Stimulated activated CD8-positive, alpha-beta memory T cell treated with anti-CD3 and anti-CD28 coated beads, Interleukin-12 subunit alpha, Interleukin-12 subunit beta, amount 100 ng/mL, for 24 hours (primary cell): ENCODE results near the gene SNTA1.
"Not testable (repeated sequence)": the region's sequence is repeated elsewhere in the genome, so short reads cannot be mapped to it uniquely, and the experiment has no call there.

ENCODE experiments used
- DNase-seq: peaks from one replicate; pipeline ENCODE4 v3.0.0-alpha.2; 2020; ENCODE audit errors: extremely low read depth

SNTA1 gene

DNA sequence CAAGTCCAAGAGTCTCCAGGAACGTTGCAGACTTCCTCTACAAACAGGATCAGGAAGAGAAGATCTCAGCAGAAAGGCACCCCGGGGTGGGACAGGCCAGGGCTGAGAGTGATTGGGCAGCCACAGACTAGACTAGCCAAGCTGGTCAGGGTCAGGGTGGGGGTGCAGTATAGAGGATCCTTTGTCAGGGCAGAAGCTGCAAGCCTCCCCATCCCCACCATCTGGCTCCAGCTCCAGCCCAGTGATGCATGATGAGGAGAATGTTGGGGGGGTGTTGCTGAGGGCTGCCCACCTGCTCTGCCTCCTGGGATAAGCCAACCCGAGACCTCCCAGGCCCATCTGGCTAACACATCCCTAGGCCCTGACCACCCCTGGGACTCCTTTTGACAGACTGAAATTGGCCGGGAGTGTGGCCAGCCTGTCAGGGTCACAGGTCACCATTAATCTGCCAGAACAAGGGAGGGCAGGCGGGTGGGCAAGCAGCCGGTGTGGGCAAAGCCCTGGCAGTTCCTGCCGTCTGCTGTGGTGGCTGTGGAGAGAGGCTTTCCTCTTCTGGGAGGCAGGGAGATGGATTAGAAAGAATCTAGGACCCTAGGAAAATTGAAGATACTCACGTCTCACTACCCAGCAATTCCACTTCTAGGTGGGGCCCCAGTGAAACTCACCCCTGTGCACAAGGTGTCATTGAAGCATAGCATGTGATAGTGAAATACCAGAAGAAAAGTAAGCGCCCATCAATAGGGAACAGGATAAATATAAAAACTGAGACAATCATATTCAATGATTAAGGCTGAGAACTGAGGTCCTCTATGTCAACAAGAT lies 22.1 kb upstream of the SNTA1 start:
- DNase-seq, result no peak

- not testable (repeated sequence) for DNase-seq
Measured at GRCh38 chr20:33464759-33465158, 21.2 kb upstream of the SNTA1 start.

- DNase-seq, result no peak
Measured at GRCh38 chr20:33463332-33464101, 20.0 kb upstream of the SNTA1 start.

DNA sequence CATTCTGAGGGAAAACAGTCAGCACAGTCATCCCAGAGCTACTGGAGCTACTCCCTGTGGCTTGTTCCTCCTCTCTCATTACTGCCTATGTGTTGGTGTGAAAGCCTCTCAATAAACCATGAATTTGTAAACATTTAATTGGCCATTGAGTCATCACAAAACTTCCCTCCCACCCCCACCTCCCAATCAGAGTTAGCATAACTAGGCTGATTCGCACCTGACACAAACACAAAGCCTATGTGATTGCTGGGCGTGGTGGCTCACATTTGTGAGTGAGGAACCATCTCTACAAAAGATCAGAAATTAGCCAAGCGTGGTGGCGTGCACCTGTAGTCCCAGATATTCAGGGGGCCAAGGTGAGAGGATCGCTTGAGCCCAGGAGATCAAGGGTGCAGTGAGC lies 17.1 kb upstream of the SNTA1 start:
- DNase-seq, result no peak

- DNase-seq, result no peak
Measured at GRCh38 chr20:33459599-33459998, 16.0 kb upstream of the SNTA1 start.

DNA sequence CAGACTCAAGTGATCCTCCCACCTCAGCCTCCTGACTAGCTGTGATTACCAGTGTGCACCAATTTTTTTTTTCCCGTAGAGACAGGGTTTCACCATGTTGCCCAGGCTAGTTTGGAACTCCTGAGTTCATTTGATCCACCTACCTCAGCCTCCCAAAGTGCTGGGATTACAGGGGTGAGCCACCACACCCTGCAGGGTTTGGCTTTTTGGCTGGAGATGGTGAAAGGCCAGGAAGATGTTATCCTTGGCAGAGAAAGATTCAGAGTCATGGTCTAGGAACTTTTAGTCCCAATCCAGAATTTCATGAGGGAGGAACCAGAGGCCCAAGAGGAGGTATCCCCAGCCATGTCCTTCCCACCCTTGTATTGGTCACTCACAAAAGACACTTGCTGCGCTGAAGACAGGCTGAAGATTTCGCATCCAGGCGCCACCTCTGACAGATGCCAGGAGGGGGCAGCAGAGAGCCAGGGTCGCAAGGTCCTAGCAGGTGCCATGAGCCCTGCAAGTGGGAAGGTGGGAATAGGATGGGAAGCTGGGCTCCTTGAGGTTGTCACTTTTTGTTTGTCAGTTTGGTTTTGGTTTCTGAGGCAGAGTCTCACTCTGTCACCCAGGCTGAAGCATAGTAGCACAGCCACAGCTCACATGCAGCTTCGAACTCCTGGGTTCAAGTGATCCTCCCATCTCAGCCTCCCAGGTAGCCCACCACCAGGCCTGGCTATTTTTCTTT lies 13.5 kb upstream of the SNTA1 start:
- DNase-seq, result peak; percentile 31

DNA sequence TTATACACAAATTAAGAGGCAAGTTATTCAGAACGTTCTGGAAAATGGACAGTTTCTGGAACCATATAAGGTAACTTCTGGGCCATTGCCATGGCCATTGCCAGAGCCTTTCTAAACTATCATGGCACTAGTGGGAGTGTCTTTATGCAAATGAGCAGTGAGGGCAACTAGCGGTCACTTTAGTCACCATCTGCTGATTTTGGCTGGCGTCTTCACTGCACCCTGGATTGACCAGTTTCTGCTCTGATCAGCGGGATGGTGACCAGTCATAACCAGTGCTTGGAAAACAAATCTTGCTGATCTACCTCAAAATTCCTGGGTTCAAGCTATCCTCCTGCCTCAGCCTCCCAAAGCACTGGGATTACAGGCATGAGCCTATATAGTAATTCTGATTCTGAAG lies 7.3 kb upstream of the SNTA1 start:
- DNase-seq, result no peak

DNA sequence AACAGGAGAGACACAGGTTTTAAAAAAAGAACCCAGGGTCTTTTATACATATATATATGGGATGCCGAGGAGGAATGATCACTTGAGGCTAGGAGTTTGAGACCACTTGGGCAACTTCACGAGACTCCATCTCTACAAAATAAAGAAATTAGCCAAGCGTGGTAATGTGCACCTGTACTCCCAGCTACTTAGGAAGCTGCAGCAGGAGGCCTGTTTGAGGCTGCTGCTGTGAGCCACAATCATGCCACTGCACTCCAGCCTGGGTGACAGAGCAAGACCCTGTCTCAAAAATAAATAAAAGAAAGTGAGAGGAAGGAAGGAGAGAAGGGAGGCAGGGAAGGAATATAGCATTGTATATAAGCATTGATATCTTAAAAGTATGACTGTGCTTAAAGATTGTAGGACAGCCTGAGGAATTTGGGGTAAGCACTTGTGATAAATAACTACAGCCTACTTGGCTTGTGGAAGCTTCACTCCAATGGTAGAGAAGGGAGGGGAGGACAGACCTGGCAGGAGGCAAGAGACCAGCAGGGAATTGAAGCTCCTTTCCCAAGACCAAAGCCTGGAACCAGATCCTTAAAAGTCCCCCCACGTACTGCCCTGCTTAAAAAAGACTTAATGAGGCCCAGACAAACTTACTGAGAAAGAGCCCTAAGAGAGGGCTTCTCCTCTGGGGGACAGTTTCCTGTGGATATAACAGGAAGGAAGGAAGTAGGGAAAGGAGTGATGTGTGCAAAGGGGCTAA lies 2.5 kb upstream of the SNTA1 start:
- DNase-seq, result no peak

GRCh38 chr20:33444797-33445560 lies 1.4 kb upstream of the SNTA1 start:
- no peak for DNase-seq

DNA sequence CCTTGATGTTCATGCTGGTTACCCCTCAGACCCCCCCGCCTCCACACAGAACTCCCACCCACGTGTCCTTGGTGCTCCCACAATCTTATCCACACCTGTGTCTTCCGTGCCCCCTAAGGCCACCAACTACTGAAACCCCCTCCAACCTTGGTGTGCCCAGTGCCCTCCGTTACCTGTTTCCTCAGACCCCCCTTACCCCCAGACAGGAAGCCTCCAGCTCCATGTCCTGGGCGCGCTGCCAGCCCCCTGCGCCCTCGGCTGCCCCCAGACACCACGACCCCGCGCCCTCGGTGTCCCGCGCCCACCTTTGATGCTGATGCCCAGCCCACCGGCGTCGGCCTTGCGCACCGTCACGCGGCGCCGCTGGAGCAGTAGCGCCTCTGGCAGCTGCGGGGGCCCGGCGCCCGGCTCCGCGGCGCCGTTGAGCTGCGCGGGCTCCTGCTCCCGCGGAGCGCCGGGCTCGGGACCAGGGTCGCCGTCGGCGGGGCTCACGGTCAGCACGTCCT lies 504 bp downstream of the SNTA1 start:
- no peak for DNase-seq

DNA sequence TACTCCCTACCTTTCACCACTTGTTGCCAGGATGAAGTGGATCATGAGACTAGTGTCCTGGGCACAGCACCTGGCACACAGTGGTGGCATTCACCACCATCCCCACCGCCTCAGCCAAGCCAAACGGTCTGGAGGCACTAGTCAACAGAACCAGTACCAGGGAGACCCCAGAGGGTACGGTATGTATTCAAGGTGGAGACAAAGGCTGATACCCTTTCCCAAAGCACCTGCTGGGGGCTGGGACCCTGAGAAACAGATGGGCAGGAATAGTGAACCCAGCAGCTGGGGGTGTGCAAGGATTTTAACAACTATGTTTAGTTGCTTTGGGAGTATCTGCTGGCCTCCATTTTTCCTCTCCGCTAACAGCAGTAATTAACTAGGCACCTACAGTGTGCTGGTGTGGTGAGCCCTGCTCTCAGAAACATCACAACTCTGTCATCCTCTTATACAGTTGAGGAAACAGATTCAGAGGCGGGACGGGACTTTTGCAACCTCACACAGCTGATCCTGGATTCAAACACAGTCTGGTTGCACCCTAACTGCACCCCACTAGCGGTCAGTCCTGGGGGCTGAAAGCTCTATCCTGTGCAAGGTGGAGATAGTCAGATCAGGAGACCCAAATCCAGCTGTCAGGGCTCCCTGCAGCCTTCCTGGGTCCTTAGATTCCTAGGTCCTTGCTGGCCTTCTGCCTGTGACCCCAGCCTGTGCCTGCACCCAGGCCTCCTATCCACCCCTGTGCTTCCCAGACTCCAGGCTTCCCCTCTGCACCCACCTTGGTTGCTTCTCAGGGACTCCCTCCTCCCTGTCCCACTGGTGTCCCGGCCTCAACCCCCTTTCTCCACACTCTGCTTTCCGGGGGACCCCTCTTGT lies 1.2 kb downstream of the SNTA1 start:
- no peak for DNase-seq

GRCh38 chr20:33441142-33441955 lies 2.2 kb downstream of the SNTA1 start:
- DNase-seq, result no peak

DNA sequence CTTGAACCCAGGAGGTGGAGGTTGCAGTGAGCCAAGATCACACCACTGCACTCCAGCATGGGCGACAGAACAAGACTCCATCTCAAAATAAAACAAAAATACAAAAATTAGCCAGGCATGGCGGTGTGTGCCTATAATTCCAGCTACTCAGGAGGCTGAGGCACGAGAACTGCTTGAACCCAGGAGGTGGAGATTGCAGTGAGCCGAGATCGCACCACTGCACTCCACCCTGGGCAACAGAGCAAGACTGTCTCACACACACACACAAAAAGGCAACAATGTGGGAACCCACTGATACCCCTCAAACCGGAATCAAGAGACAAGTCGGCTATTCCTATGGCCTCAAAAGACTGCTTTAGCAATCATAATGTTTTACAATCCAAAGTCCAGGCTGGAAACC lies 3.0 kb downstream of the SNTA1 start:
- not testable (repeated sequence) for DNase-seq

GRCh38 chr20:33438481-33438880 lies 5.1 kb downstream of the SNTA1 start:
- no peak for DNase-seq

GRCh38 chr20:33437141-33437911 lies 6.2 kb downstream of the SNTA1 start:
- no peak for DNase-seq

GRCh38 chr20:33434434-33434833 lies 9.1 kb downstream of the SNTA1 start:
- DNase-seq, result no peak

DNA sequence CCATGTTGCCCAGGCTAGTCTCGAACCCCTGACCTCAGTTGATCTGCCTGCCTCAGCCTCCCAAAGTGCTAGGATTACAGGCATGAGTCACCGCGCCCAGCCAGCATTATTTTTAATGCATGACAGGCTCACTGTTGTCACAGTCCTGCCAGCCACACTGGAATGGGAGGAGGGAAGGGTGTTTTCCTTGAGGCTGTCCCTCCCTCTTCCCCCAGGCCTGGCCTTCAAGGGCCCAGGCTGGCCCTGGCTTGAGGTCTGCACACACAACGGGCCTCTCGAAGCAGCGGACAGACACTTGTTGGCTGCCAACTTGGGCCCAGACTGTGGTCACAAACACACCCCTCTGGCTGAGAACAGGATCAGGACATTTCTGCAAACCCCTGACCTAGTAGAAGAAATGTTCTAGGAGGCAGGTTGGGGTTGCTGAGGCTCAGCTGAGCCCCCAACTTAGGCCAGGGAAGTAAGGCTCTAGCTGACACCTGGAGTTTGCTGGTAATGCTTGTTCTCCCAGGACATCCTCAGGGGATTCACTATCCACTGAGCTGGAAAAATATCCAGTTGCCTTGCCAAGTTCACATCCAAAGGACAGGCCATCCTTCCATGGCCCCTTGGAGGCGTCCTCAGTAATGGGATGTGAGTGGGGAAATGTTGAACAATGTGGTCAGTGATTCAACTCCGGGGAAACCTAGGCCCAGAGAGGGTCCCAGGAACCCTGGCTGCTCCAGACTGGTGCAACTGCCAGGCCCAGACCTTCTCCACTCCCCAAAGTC lies 9.9 kb downstream of the SNTA1 start:
- no peak for DNase-seq
